Nephron (organoid): Measurements from ENCODE around the gene EDDM13.
"Not testable (repeated sequence)": the region's sequence is repeated elsewhere in the genome, so short reads cannot be mapped to it uniquely, and the experiment has no call there.

Source experiments
- H3K27ac Mint-ChIP-seq, 3 experiments: 2 replicates each; pipeline ENCODE4 v1.8.0; 2020; ENCODE audit warnings: mixed read lengths in 3 of 3, mild to moderate bottlenecking in 2 of 3, moderate library complexity in 1 of 3
- H3K27me3 Mint-ChIP-seq: 2 replicates; pipeline ENCODE4 v1.8.0; 2021; ENCODE audit warnings: low read depth, mild to moderate bottlenecking, moderate library complexity, mixed read lengths
- H3K36me3 Mint-ChIP-seq: 2 replicates; pipeline ENCODE4 v1.8.0; 2020; ENCODE audit warnings: low read depth, mixed read lengths
- H3K4me1 Mint-ChIP-seq: 2 replicates; pipeline ENCODE4 v1.8.0; 2020; ENCODE audit warnings: mixed read lengths
- H3K4me3 Mint-ChIP-seq, 3 experiments: 2 replicates each; pipeline ENCODE4 v1.8.0; 2020; ENCODE audit warnings: mild to moderate bottlenecking in 3 of 3, mixed read lengths in 3 of 3, moderate library complexity in 2 of 3
- H3K9me3 Mint-ChIP-seq: 2 replicates; pipeline ENCODE4 v1.8.0; 2020; ENCODE audit warnings: mixed read lengths
- TF ChIP-seq, protein P1 (sequence below), 3 experiments: fragments of 200-600 bp; sonication (generic); IDR thresholded peaks; one replicate each; pipeline ENCODE4 v1.5.0; 2021; ENCODE audit warnings: antibody characterized with exemption in 3 of 3; ENCODE audit not compliant: unreplicated experiment in 3 of 3

The EDDM13 gene

DNA sequence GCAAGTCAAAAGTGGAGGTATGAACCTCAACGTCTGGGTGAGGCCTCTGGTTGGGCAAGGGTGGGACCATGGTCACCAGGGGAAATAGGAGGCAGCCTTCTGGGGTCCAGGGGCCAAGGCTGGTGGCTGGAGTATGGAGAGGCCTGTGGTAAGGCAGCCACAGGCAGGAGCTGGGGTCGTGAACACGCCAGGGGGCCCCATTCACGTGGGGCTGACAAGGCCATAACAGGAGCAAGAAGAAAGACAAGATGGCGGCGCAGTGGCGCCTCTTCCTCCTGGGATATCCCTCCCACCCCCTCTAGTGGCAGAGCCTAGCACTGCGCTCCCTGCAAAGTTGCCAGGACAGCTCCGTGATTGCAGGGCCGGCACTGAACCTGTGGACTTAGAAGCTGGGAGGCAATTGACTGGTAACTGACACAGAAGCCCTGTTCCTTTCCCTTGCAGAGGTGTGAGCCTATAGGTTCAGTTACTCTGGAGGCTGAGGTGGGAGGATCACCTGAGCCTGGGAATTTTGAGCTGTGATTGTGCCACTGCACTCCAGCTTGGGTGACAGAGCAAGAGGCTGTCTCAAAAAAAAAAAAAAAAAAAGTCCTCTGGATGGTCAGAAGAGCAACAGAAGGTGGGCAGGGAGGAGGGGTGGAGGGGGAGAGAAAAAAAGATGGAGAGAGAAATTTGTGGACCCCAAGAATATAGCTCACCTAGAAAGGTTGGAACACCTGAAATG, 19.7 kb upstream of the EDDM13 start:
- Mint-ChIP-seq H3K27me3 (no peaks in the 10 kb centered on the region), H3K4me1 (no peaks in the 10 kb centered on the region), H3K27ac (peak overlapping the region; percentile 45 to 80 (median 54)), H3K9me3 (peaks cover 5% of the 10 kb centered on the region), H3K36me3 (peaks cover 7% of the 10 kb centered on the region), H3K4me3 (no peak overlapping the region)
- TF ChIP-seq, protein P1, sequence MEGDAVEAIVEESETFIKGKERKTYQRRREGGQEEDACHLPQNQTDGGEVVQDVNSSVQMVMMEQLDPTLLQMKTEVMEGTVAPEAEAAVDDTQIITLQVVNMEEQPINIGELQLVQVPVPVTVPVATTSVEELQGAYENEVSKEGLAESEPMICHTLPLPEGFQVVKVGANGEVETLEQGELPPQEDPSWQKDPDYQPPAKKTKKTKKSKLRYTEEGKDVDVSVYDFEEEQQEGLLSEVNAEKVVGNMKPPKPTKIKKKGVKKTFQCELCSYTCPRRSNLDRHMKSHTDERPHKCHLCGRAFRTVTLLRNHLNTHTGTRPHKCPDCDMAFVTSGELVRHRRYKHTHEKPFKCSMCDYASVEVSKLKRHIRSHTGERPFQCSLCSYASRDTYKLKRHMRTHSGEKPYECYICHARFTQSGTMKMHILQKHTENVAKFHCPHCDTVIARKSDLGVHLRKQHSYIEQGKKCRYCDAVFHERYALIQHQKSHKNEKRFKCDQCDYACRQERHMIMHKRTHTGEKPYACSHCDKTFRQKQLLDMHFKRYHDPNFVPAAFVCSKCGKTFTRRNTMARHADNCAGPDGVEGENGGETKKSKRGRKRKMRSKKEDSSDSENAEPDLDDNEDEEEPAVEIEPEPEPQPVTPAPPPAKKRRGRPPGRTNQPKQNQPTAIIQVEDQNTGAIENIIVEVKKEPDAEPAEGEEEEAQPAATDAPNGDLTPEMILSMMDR (IDR thresholded peaks at IDR 0.05; ENCODE audit: unreplicated experiment in 3 of 3), result peak; percentile 67 to 77 (median 69)

- Mint-ChIP-seq H3K36me3 (peaks cover 7% of the 10 kb centered on the region), H3K4me3 (no peak overlapping the region), H3K4me1 (no peaks in the 10 kb centered on the region), H3K27ac (no peak overlapping the region), H3K9me3 (peaks cover 5% of the 10 kb centered on the region), H3K27me3 (no peaks in the 10 kb centered on the region)
- TF ChIP-seq, protein P1 (IDR thresholded peaks at IDR 0.05; ENCODE audit: unreplicated experiment in 3 of 3), result peak; percentile 52 to 56 (median 55)
These were observed 18.8 kb upstream of the EDDM13 start for GRCh38 chr19:56253737-56254136.

DNA sequence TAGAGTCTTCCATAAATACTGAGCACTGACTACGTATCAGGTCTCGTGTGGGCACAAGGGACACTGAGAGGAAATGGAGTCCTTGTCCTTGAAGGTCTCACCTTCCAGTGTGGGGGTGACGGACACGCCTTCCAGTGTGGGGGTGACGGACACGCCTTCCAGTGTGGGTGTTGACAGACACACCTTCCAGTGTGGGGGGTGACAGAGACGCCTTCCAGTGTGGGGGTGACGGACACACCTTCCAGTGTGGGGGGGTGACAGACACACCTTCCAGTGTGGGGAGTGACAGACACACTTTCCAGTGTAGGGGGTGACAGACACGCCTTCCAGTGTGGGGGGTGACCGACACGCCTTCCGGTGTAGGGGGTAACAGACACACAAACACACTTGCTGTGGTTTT, 14.3 kb upstream of the EDDM13 start:
- H3K27ac Mint-ChIP-seq, result no peak overlapping the region
- peaks cover 9% of the 10 kb centered on the region for H3K36me3 Mint-ChIP-seq
- TF ChIP-seq, protein P1 (IDR thresholded peaks at IDR 0.05; ENCODE audit: unreplicated experiment in 3 of 3), result no peak
- no peak overlapping the region for H3K4me3 Mint-ChIP-seq
- H3K4me1 Mint-ChIP-seq, result no peaks in the 10 kb centered on the region
- H3K9me3 Mint-ChIP-seq, result no peaks in the 10 kb centered on the region
- no peaks in the 10 kb centered on the region for H3K27me3 Mint-ChIP-seq

GRCh38 chr19:56261145-56261544, 11.4 kb upstream of the EDDM13 start:
- Mint-ChIP-seq H3K4me1 (no peaks in the 10 kb centered on the region), H3K36me3 (peaks cover 11% of the 10 kb centered on the region), H3K27me3 (no peaks in the 10 kb centered on the region), H3K27ac (no peak overlapping the region), H3K9me3 (no peaks in the 10 kb centered on the region), H3K4me3 (no peak overlapping the region)
- TF ChIP-seq, protein P1 (IDR thresholded peaks at IDR 0.05; ENCODE audit: unreplicated experiment in 3 of 3), result no peak

- not testable (repeated sequence) for H3K9me3 Mint-ChIP-seq, H3K4me1 Mint-ChIP-seq, H3K4me3 Mint-ChIP-seq, H3K27ac Mint-ChIP-seq, H3K27me3 Mint-ChIP-seq
- peaks cover 13% of the 10 kb centered on the region for H3K36me3 Mint-ChIP-seq
These were observed 10.6 kb upstream of the EDDM13 start for GRCh38 chr19:56261932-56262331.

DNA sequence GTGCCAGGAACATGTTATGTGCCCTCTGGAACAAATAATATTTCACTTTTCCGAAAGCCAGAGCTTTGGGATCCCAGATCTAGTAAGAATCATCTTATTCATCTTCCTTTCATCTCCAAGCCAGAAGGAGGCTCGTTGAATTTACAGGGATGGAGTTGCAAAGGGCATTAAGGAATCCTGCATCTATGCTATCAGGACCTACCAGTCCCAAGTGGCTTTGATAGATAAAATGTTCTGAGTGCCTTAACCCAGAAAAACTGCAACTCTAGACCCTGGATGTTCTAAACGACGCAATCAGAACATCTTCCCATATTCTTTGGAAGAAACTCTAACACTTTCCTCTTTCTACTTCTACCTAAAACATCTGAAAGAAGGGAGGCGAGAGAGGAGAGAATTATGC, 9.2 kb upstream of the EDDM13 start:
- no peaks in the 10 kb centered on the region for H3K9me3 Mint-ChIP-seq
- H3K27ac Mint-ChIP-seq, result no peak overlapping the region
- H3K4me1 Mint-ChIP-seq, result no peaks in the 10 kb centered on the region
- H3K4me3 Mint-ChIP-seq, result no peak overlapping the region
- TF ChIP-seq, protein P1 (IDR thresholded peaks at IDR 0.05; ENCODE audit: unreplicated experiment in 3 of 3), result no peak
- H3K27me3 Mint-ChIP-seq, result no peaks in the 10 kb centered on the region
- peaks cover 14% of the 10 kb centered on the region for H3K36me3 Mint-ChIP-seq
